Activated CD4-positive, alpha-beta memory T cell treated with anti-CD3 and anti-CD28 coated beads for 36 hours (primary cell): ENCODE data around the gene LGALS14. TPM values are rescaled to one million over a fixed set of nuclear protein-coding genes. Genes with fewer than 3 reads are reported as not detected.
A peak's percentile ranks its signal among the peaks of the same experiment; 100 is the strongest.

Experiments
- CTCF ChIA-PET: fragments of 350-600 bp; sonication (Branson Sonifier 250); formaldehyde crosslinking; loops from one replicate; lab custom pipeline; 2021; ENCODE audit warnings: antibody characterized with exemption, inconsistent platforms; lab: Charles Lee
- POLR2A ChIA-PET: fragments of 350-600 bp; sonication (Branson Sonifier 250); formaldehyde crosslinking; loops from one replicate; lab custom pipeline; 2021; ENCODE audit warnings: antibody characterized with exemption; lab: Charles Lee
- DNase-seq: peaks from one replicate; pipeline ENCODE4 v3.0.0-alpha.2; 2020
- H3K27ac Mint-ChIP-seq: one replicate; pipeline ENCODE4 v1.8.0; 2021; ENCODE audit warnings: mixed read lengths
- H3K27me3 Mint-ChIP-seq: one replicate; pipeline ENCODE4 v1.8.0; 2021; ENCODE audit warnings: mixed read lengths
- H3K36me3 Mint-ChIP-seq: one replicate; pipeline ENCODE4 v1.8.0; 2021; ENCODE audit warnings: mixed read lengths
- H3K4me1 Mint-ChIP-seq: one replicate; pipeline ENCODE4 v1.8.0; 2021; ENCODE audit warnings: low read depth, mixed read lengths
- H3K4me3 Mint-ChIP-seq: one replicate; pipeline ENCODE4 v1.8.0; 2021; ENCODE audit warnings: mild to moderate bottlenecking, mixed read lengths
- H3K9me3 Mint-ChIP-seq: one replicate; pipeline ENCODE4 v1.8.0; 2021; ENCODE audit warnings: mixed read lengths
- intact Hi-C: fragments of 100-400 bp; cut with micrococcal nuclease; formaldehyde crosslinking; loops from one replicate; pipeline ENCODE4 v1.15.1; 2023
- total RNA-seq, 2 experiments: library from RNA; stranded (reverse); gene quantifications; one replicate each; pipeline ENCODE4 v1.2.3, GENCODE V29; 2021

Gene LGALS14
- total RNA-seq, 2 experiments from 2014 or later = 1.6 to 2.5 TPM

DNA sequence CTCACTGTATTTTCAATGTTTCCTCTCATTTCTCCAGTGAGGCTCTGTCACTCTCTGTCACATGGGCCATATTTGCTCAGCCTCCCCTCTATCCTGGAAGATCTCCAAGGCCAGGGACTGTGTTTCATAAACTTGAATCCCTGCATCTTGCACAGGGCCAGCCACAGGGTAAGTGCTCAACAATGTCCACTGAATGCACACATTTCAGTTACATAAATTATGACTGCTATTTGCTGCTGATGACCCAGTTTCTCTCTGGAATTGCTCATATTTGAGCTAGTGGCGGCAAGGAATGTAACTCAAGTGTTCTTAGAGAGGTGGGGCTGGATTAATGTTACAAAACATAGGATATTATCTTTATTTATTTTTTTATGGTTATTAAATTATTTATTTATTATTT lies 27.4 kb downstream of the LGALS14 start:
- DNase-seq = no peak
- Mint-ChIP-seq H3K27me3 (no peaks in the 10 kb centered on the region), H3K27ac (no peak overlapping the region), H3K4me1 (peaks cover 23% of the 10 kb centered on the region), H3K36me3 (no peaks in the 10 kb centered on the region), H3K4me3 (no peak overlapping the region), H3K9me3 (no peaks in the 10 kb centered on the region)
- intact Hi-C loops = no loop called here
- POLR2A ChIA-PET = no interaction called here
- CTCF ChIA-PET = no interaction called here

DNA sequence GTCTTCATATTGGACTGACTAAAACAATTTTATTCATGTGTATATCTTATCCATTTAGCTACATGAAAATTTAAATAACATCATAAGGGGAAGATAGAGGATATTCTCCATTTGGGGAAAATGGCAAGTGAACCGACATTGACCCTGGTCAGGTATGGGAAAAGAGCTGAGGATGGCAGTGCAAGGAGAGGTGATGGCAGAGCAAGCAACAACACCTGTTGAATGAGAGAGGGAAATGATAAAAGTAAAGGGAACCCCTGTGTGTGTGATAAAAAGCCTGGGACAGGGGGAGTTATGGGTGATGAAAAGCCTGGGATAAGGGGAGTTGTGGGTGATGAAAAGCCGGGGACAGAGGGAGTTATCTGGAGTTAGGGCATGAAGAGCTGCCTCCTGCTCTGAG lies 29.6 kb downstream of the LGALS14 start:
- Mint-ChIP-seq H3K27me3 (peaks cover 2% of the 10 kb centered on the region), H3K4me1 (peaks cover 39% of the 10 kb centered on the region), H3K9me3 (no peaks in the 10 kb centered on the region), H3K36me3 (no peaks in the 10 kb centered on the region), H3K27ac (no peak overlapping the region), H3K4me3 (no peak overlapping the region)
- DNase-seq = no peak
- intact Hi-C loops = no loop called here
- ChIA-PET POLR2A (no interaction called here), CTCF (interaction anchor here (1.0 kb wide), 1 partner anchor 59 kb away, joined by 3 read pairs; no protein-coding TSS in a partner anchor)

DNA sequence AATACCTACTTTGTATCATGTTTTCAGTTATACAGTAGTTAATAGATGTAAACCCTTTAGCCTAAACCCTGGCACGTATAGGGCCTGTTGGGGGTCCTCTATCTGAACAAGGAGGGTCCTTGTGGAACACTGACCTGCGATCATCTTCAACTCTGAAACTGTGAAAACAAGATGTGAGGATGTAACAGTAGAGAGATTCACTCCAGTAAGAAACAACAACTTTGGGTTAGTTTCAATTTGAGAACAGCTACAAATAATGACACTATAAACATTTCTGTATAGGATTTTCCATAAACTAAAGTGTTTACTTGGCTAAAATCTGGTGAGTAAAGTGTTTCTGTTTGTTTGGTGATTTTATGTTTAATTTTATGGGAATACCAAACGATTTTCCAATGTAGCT lies 31.4 kb downstream of the LGALS14 start:
- H3K9me3 Mint-ChIP-seq = no peaks in the 10 kb centered on the region
- no peak for DNase-seq
- intact Hi-C loops = loop anchor here (1.0 kb wide), 2 partner anchors 31 to 56 kb away; partner anchors contain the start of gene LGALS14
- peaks cover 48% of the 10 kb centered on the region for H3K4me1 Mint-ChIP-seq
- CTCF ChIA-PET = no interaction called here
- POLR2A ChIA-PET = interaction anchor here (0.8 kb wide), 1 partner anchor 64 kb away, joined by 3 read pairs; no protein-coding TSS in a partner anchor
- H3K27ac Mint-ChIP-seq = peak overlapping the region; percentile 78
- H3K4me3 Mint-ChIP-seq = no peak overlapping the region
- peaks cover 2% of the 10 kb centered on the region for H3K27me3 Mint-ChIP-seq
- no peaks in the 10 kb centered on the region for H3K36me3 Mint-ChIP-seq

DNA sequence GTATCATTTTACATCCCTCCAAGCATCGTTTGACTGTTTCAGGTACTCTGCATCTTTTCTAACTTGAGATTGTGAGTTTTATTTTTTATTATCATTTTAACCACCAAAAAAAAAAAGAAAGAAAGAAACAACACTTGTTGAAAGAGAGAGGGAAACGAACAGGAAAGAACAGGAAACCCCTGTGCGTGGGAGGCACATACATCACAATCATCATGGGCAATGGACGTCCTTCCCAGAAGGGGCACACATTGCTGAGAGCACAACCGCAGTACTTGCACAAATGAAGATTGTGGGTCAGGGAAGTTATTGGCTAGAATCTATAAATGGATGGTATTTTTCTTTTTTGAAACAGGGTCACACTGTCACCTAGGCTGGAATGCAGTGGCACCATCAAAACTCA lies 31.8 kb downstream of the LGALS14 start:
- POLR2A ChIA-PET = interaction anchor here (0.8 kb wide), 1 partner anchor 64 kb away, joined by 3 read pairs; no protein-coding TSS in a partner anchor
- intact Hi-C loops = no loop called here
- H3K4me3 Mint-ChIP-seq = no peak overlapping the region
- peaks cover 48% of the 10 kb centered on the region for H3K4me1 Mint-ChIP-seq
- peaks cover 2% of the 10 kb centered on the region for H3K27me3 Mint-ChIP-seq
- H3K27ac Mint-ChIP-seq = peak overlapping the region; percentile 78
- H3K9me3 Mint-ChIP-seq = no peaks in the 10 kb centered on the region
- CTCF ChIA-PET = no interaction called here
- peak; percentile 56 for DNase-seq
- no peaks in the 10 kb centered on the region for H3K36me3 Mint-ChIP-seq

DNA sequence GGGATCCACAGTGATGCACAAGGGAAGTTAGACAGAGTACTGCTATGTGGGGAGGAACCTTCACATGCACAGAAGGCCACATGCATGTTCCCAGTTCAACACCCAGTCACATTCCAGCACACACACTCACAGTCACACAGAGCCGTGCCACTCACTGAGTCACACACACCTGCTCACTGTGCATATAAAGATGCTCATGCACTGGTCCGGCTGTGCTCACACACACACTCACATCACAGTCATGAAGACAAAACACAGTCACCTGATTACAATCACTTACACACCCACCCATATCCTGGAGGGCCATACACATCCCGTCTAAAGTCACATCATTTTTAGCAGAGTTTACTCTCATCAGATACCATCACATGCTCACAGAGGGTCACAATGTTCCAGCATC lies 33.1 kb downstream of the LGALS14 start:
- POLR2A ChIA-PET = no interaction called here
- H3K27me3 Mint-ChIP-seq = peaks cover 2% of the 10 kb centered on the region
- peak; percentile 49 for DNase-seq
- H3K4me1 Mint-ChIP-seq = peaks cover 53% of the 10 kb centered on the region
- H3K4me3 Mint-ChIP-seq = no peak overlapping the region
- CTCF ChIA-PET = no interaction called here
- no peaks in the 10 kb centered on the region for H3K9me3 Mint-ChIP-seq
- no peaks in the 10 kb centered on the region for H3K36me3 Mint-ChIP-seq
- peak overlapping the region; percentile 11 for H3K27ac Mint-ChIP-seq
- intact Hi-C loops = no loop called here

DNA sequence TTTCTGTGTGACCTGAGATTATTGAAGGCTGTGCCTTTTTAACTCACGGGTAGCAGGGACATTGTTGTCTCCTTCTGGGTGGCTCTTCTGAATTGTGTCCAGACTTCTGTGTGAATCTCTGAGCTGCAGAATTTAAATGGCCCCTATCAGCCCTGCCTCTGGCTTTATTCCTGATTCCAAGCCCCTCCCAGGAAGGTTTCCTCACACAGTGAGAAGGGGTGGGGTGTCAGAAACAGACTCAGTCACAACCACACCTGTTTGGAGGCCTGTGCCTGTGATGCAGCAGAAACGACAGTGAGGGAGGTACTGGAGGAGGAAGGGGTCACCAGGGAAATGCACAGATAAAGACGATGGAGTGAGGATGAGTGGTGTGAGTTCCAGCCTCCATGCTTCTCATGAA lies 33.6 kb downstream of the LGALS14 start, which contains the start of gene CLC:
CLC (minus strand) TSS at position 139 of the 400 bp plus-strand sequence; CDS start at position 62, 77 bp downstream.
- Mint-ChIP-seq H3K4me1 (peaks cover 53% of the 10 kb centered on the region), H3K4me3 (no peak within 1 kb of the TSS), H3K27ac (peak within 1 kb of the TSS; percentile 49), H3K9me3 (no peaks in the 10 kb centered on the region), H3K36me3 (no peaks in the 10 kb centered on the region), H3K27me3 (peaks cover 2% of the 10 kb centered on the region)
- intact Hi-C loops = no loop called here
- CTCF ChIA-PET = no interaction called here
- DNase-seq = no peak
- POLR2A ChIA-PET = no interaction called here

DNA sequence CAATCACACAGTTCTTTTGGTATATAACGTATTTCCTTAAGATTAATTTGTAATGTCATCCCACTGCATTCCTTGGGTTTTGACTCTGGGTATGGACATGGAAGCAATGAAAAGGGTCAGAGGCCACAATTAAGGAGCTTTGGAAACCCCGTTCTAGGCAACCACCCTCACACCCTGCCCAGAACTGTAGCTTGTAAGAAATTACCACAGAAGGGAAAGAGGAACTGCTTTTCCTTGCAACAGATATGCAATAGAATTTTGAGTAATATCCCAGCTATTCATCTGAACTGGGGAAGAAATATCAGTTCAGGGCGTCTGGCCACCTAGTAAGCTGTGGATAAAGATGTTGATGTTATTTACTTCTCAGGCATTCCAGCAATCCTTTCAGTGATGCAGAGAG lies 34.5 kb downstream of the LGALS14 start:
- POLR2A ChIA-PET = no interaction called here
- Mint-ChIP-seq H3K9me3 (no peaks in the 10 kb centered on the region), H3K27me3 (peaks cover 4% of the 10 kb centered on the region), H3K4me1 (peaks cover 53% of the 10 kb centered on the region), H3K27ac (no peak overlapping the region), H3K4me3 (no peak overlapping the region), H3K36me3 (no peaks in the 10 kb centered on the region)
- CTCF ChIA-PET = interaction anchor here (1.2 kb wide), 1 partner anchor 26 kb away, joined by 4 read pairs; no protein-coding TSS in a partner anchor
- intact Hi-C loops = no loop called here
- no peak for DNase-seq

DNA sequence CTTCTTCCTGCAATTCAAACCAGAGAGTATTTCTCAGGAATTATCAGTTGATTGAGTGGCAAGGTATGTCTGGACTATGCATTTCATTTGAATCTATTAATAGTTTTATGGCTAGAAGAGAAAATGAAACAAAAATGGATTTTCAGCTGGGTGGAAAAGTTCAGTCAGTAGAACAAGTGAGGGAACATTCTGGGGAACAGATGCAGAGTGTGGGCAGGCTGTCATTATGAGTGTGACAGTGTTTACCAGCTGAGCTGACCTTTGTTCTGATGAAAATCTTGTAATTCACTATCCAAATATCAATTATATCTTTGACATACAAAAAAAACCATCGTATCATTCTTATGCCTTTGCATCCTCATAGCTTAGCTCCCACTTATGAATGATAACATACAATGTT lies 36.1 kb downstream of the LGALS14 start:
- Mint-ChIP-seq H3K27ac (peak overlapping the region; percentile 77), H3K9me3 (no peaks in the 10 kb centered on the region), H3K27me3 (peaks cover 7% of the 10 kb centered on the region), H3K36me3 (no peaks in the 10 kb centered on the region), H3K4me1 (peaks cover 45% of the 10 kb centered on the region), H3K4me3 (peak overlapping the region; percentile 63)
- CTCF ChIA-PET = interaction anchor here (0.8 to 1.2 kb wide), 4 partner anchors 24 to 68 kb away, joined by 3 to 4 read pairs (median 4); no protein-coding TSS in a partner anchor
- peak; percentile 48 for DNase-seq
- intact Hi-C loops = no loop called here
- POLR2A ChIA-PET = interaction anchor here (0.8 to 1.1 kb wide), 2 partner anchors 11 to 105 kb away, joined by 3 read pairs; no protein-coding TSS in a partner anchor

DNA sequence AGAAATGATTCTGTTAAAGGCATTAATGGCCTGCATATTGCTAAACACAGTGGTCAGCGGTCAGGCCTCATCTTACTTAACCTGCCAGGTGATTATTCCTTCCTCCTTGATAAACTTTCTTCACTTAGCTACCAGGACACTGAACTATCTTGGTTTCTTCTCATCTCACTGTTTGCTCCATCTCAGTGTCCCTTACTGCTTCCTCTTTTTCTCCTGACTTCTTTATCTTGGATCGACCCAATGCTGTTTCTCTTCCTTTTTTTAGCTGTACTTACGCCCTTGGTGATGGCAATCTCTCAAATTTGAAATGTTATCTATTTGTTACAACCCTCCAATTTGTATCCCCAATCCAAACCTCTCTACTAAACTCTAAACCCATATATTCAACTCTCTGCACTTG lies 41.4 kb downstream of the LGALS14 start:
- intact Hi-C loops = no loop called here
- no peak overlapping the region for H3K27ac Mint-ChIP-seq
- no peak for DNase-seq
- ChIA-PET POLR2A (interaction anchor here (0.6 kb wide), 1 partner anchor 213 kb away, joined by 4 read pairs; no protein-coding TSS in a partner anchor), CTCF (interaction anchor here (1.1 kb wide), 1 partner anchor 194 kb away, joined by 3 read pairs; no protein-coding TSS in a partner anchor)
- peaks cover 10% of the 10 kb centered on the region for H3K27me3 Mint-ChIP-seq
- no peaks in the 10 kb centered on the region for H3K36me3 Mint-ChIP-seq
- H3K4me3 Mint-ChIP-seq = no peak overlapping the region
- H3K9me3 Mint-ChIP-seq = no peaks in the 10 kb centered on the region
- peaks cover 8% of the 10 kb centered on the region for H3K4me1 Mint-ChIP-seq

DNA sequence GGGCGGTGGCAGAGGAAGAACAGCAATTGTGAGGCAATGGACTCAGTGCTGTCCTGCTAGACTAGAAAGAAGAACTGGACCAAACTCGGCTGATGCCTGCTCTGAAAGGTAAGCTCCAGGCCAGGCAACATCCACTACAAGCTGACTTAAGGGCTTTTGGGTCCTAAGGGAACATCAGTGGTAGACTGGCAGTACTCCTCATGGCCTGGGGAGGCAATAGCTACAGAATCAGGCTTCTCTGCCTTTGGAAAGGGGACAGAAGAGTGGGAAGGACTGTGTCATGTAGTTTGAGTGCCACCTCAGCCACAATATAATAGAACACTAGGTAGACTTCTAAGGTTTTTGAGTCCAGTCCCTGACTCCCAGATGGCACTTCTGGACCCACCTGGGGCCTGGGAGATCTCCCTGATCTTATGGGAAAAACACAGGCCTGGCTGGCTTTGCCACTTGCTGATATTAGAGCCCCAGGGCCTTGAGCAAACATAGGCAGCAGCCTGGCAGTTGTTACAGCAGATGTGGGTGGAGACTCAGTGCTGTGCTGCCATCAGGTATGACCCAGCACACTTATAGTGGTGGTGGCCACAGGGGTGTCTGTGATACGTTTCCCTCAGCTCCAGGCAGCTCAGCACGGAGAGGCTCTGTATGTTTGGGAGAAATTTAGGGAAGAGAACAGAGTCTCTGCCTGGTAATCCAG lies 42.7 kb downstream of the LGALS14 start:
- H3K4me1 Mint-ChIP-seq = no peaks in the 10 kb centered on the region
- peaks cover 12% of the 10 kb centered on the region for H3K27me3 Mint-ChIP-seq
- H3K4me3 Mint-ChIP-seq = no peak overlapping the region
- H3K27ac Mint-ChIP-seq = no peak overlapping the region
- no peaks in the 10 kb centered on the region for H3K9me3 Mint-ChIP-seq
- intact Hi-C loops = no loop called here
- no peaks in the 10 kb centered on the region for H3K36me3 Mint-ChIP-seq
- ChIA-PET POLR2A (no interaction called here), CTCF (no interaction called here)
- no peak for DNase-seq

DNA sequence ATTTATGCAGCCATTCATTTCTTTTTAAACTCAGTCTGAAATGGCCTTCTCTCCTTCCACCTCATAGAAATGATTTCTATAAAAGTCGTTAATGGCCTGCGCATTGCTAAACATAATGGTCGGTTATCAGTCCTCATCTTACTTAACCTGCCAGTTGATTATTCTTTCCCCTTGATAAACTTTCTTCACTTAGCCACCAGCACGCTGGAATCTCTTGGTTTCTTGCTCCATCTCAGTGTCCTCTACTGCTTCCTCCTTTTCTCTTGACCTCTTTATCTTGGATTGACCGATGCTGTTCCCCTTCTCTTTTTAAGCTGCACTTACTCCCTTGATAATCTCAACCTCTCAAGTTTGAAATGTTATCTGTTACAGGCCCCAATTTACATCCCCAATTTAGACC lies 45.7 kb downstream of the LGALS14 start:
- H3K27me3 Mint-ChIP-seq = peaks cover 12% of the 10 kb centered on the region
- no peaks in the 10 kb centered on the region for H3K4me1 Mint-ChIP-seq
- DNase-seq = no peak
- ChIA-PET CTCF (no interaction called here), POLR2A (no interaction called here)
- H3K27ac Mint-ChIP-seq = no peak overlapping the region
- H3K36me3 Mint-ChIP-seq = no peaks in the 10 kb centered on the region
- no peak overlapping the region for H3K4me3 Mint-ChIP-seq
- intact Hi-C loops = no loop called here
- no peaks in the 10 kb centered on the region for H3K9me3 Mint-ChIP-seq

DNA sequence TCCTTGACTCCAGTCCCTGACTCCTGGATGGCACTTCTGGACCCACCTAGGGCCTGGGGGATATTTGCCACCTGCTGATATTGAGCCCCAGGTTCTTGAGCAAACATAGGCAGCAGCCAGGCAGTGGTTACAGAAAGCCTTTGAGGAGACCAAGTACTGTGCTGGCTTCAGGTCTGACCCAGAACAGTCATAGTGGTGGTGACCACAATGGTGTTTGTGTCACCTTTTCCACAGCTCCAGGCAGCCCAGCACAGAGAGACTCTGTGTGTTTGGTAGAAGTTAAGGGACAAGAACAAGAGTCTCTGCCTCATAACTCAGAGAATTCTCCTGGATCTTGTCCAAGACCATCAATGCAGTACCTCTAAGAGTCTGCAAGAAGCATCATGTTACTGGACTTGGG lies 48.1 kb downstream of the LGALS14 start:
- DNase-seq = peak; percentile 50
- Mint-ChIP-seq H3K27me3 (peaks cover 13% of the 10 kb centered on the region), H3K9me3 (no peaks in the 10 kb centered on the region), H3K4me3 (no peak overlapping the region), H3K36me3 (no peaks in the 10 kb centered on the region), H3K4me1 (no peaks in the 10 kb centered on the region), H3K27ac (no peak overlapping the region)
- ChIA-PET POLR2A (no interaction called here), CTCF (no interaction called here)
- intact Hi-C loops = no loop called here
